Testis (tissue), 3 donors: ENCODE results near the gene PARS2. TPM values are rescaled to one million over a fixed set of nuclear protein-coding genes. Genes with fewer than 3 reads are reported as not detected.

ENCODE experiments used
- DNase-seq: peaks from one replicate; pipeline ENCODE4 v3.0.0-alpha.2; 2019
- H3K27ac ChIP-seq, 2 donors: fragments of 200-600 bp; sonication (generic); one replicate each; pipeline ENCODE4 v1.5.1; 2019
- H3K27me3 ChIP-seq: fragments of 200-600 bp; sonication (generic); one replicate; pipeline ENCODE4 v1.5.1; 2019
- H3K36me3 ChIP-seq: fragments of 200-600 bp; sonication (generic); one replicate; pipeline ENCODE4 v1.5.1; 2017; ENCODE audit warnings: low read depth; ENCODE audit errors: missing control alignments
- H3K4me1 ChIP-seq: fragments of 200-600 bp; sonication (generic); one replicate; pipeline ENCODE4 v1.5.1; 2019
- H3K4me3 ChIP-seq, 2 donors: fragments of 200-600 bp; sonication (generic); one replicate each; pipeline ENCODE4 v1.5.1; 2017 to 2019
- H3K9me3 ChIP-seq: fragments of 200-600 bp; sonication (generic); one replicate; pipeline ENCODE4 v1.5.1; 2017
- POLR2A ChIP-seq: fragments of 450-650 bp; IDR thresholded peaks from one replicate; pipeline ENCODE4 v1.6.1; 2017; ENCODE audit warnings: antibody characterized with exemption, mild to moderate bottlenecking, moderate library complexity
- WGBS, 2 donors: methylation state at CpG; one replicate each; pipeline ENCODE4 v1.1.5; 2018; 5-methylcytosine and 5-hydroxymethylcytosine counted together
- intact Hi-C: fragments of 100-400 bp; cut with DNase I; formaldehyde crosslinking; loops from one replicate; pipeline ENCODE4 v1.15.1; 2023; ENCODE audit warnings: low total_unique reads
- polyA plus RNA-seq: library from polyadenylated mRNA; stranded (reverse); fragments of 350-450 nt; fragmentation: Illumina TruSeq; extraction: RNeasy Lipid Tissue Mini Kit (QIAGEN cat#74804); gene quantifications from one replicate; pipeline ENCODE4 v1.2.3, GENCODE V29; 2014; ENCODE audit warnings: low read depth, low replicate concordance; ENCODE audit not compliant: insufficient read depth
- total RNA-seq, 2 donors: library from RNA; depleted of rRNA; stranded (reverse); fragments of >200 nt; gene quantifications; one replicate each; pipeline ENCODE4 v1.2.3, GENCODE V29; 2016
- TF ChIP-seq, protein P1 (sequence below), 3 experiments: fragments of 450-650 bp in 2 of 3; fragments of 200-600 bp in 1 of 3; sonication (generic) in 1 of 3; IDR thresholded peaks; one replicate each; pipeline ENCODE4 v1.5.1; 2016 to 2019; ENCODE audit warnings: antibody characterized with exemption in 3 of 3, mild to moderate bottlenecking in 2 of 3, moderate library complexity in 1 of 3

PARS2 gene
- total and polyA plus RNA-seq, 3 donors from 2014 or later: 12.8 to 16.5 (median 13.9) TPM

GRCh38 chr1:54774820-54775498 lies 10.6 kb upstream of the PARS2 start:
- no peak overlapping the region for H3K27ac ChIP-seq
- H3K4me1 ChIP-seq: peaks cover 7% of the 10 kb centered on the region
- TF ChIP-seq, protein P1, sequence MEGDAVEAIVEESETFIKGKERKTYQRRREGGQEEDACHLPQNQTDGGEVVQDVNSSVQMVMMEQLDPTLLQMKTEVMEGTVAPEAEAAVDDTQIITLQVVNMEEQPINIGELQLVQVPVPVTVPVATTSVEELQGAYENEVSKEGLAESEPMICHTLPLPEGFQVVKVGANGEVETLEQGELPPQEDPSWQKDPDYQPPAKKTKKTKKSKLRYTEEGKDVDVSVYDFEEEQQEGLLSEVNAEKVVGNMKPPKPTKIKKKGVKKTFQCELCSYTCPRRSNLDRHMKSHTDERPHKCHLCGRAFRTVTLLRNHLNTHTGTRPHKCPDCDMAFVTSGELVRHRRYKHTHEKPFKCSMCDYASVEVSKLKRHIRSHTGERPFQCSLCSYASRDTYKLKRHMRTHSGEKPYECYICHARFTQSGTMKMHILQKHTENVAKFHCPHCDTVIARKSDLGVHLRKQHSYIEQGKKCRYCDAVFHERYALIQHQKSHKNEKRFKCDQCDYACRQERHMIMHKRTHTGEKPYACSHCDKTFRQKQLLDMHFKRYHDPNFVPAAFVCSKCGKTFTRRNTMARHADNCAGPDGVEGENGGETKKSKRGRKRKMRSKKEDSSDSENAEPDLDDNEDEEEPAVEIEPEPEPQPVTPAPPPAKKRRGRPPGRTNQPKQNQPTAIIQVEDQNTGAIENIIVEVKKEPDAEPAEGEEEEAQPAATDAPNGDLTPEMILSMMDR (IDR thresholded peaks at IDR 0.05): no peak
- no peak for TF ChIP-seq POLR2A
- WGBS, 2 donors: 40 to 57% methylated on average over 13 to 15 of the region's 15 CpGs
- no peaks in the 10 kb centered on the region for H3K36me3 ChIP-seq
- H3K4me3 ChIP-seq: peak overlapping the region in 1 of 2 donors; percentile 41
- intact Hi-C loops: no loop called here
- no peaks in the 10 kb centered on the region for H3K27me3 ChIP-seq
- peak; percentile 85 for DNase-seq
- no peaks in the 10 kb centered on the region for H3K9me3 ChIP-seq

GRCh38 chr1:54772951-54773350 lies 8.6 kb upstream of the PARS2 start:
- no peaks in the 10 kb centered on the region for H3K9me3 ChIP-seq
- H3K36me3 ChIP-seq: no peaks in the 10 kb centered on the region
- H3K27me3 ChIP-seq: no peaks in the 10 kb centered on the region
- H3K4me3 ChIP-seq: no peak overlapping the region
- 90 to 100% methylated on average over 2 of the region's 2 CpGs for WGBS, 2 donors
- peaks cover 7% of the 10 kb centered on the region for H3K4me1 ChIP-seq
- no peak for DNase-seq
- H3K27ac ChIP-seq: no peak overlapping the region
- intact Hi-C loops: no loop called here
- TF ChIP-seq POLR2A: no peak
- TF ChIP-seq, protein P1 (IDR thresholded peaks at IDR 0.05): no peak

- Histone ChIP-seq H3K27me3 (no peaks in the 10 kb centered on the region), H3K4me3 (no peak overlapping the region), H3K36me3 (no peaks in the 10 kb centered on the region), H3K4me1 (peaks cover 6% of the 10 kb centered on the region), H3K9me3 (no peaks in the 10 kb centered on the region), H3K27ac (no peak overlapping the region)
- TF ChIP-seq, protein P1 (IDR thresholded peaks at IDR 0.05): no peak
- TF ChIP-seq POLR2A: no peak
- intact Hi-C loops: no loop called here
- 82 to 83% methylated on average over 5 of the region's 5 CpGs for WGBS, 2 donors
- DNase-seq: peak; percentile 34
Measured at GRCh38 chr1:54768093-54768492, 3.8 kb upstream of the PARS2 start.

DNA sequence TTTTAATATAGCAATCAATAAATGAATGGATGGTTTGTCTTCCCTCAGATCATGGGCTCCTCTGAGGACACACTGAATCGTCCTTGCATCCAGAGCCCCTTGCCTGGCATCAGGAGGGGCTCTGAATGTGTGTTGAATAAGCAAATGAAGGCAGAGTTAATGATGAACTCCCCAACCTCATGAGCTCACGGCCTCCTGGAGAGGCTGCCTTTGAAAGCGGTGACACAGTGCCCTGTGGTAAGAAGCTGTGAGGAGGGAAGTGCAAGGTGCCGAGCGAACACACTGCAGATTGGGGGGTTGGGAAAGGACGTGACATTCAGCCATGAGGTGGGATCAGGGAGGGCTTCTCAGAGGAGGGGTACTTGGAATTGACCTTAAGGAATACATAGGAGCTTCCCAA lies 3.2 kb upstream of the PARS2 start:
- Histone ChIP-seq H3K9me3 (no peaks in the 10 kb centered on the region), H3K27me3 (no peaks in the 10 kb centered on the region), H3K4me3 (no peak overlapping the region), H3K36me3 (no peaks in the 10 kb centered on the region), H3K4me1 (peaks cover 7% of the 10 kb centered on the region), H3K27ac (no peak overlapping the region)
- TF ChIP-seq POLR2A: no peak
- TF ChIP-seq, protein P1 (IDR thresholded peaks at IDR 0.05): no peak
- intact Hi-C loops: no loop called here
- WGBS, 2 donors: 72 to 79% methylated on average over 6 of the region's 6 CpGs
- no peak for DNase-seq

- Histone ChIP-seq H3K36me3 (no peaks in the 10 kb centered on the region), H3K27ac (no peak overlapping the region), H3K4me3 (no peak overlapping the region), H3K9me3 (no peaks in the 10 kb centered on the region), H3K27me3 (no peaks in the 10 kb centered on the region), H3K4me1 (peaks cover 7% of the 10 kb centered on the region)
- no peak for DNase-seq
- intact Hi-C loops: no loop called here
- WGBS, 2 donors: 28 to 45% methylated on average over 4 of the region's 4 CpGs
- no peak for TF ChIP-seq POLR2A
- TF ChIP-seq, protein P1 (IDR thresholded peaks at IDR 0.05): no peak
Measured at GRCh38 chr1:54766726-54767125, 2.4 kb upstream of the PARS2 start.
